Measurements from ENCODE around the gene CAT. TPM values are rescaled to one million over a fixed set of nuclear protein-coding genes. Genes with fewer than 3 reads are reported as not detected.

Gene CAT
- total RNA-seq, 4 donors from 2014 or later, result 429 to 486 (median 458) TPM

DNA sequence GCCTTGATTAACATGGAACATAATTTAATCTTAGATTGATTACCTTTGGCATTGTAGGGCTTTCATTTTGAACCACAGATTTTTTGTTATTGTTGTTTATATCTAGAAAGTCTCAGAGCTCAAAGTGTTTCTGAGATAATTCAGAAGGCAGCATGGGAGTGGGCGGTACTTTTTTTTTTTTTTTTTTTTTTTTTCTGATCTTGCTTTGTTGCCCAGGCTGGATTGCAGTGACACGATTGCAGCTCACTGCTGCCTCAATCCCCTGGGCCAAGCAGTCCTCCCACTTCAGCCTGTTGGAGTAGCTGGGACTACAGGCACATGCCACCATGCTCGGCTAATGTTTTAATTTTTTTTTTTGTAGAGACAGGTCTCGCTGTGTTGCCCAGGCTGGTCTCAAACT is 21.5 kb downstream of the CAT start:
- TF ChIP-seq CTCF (IDR thresholded peaks at IDR 0.05; ENCODE audit: low read depth), result no peak

DNA sequence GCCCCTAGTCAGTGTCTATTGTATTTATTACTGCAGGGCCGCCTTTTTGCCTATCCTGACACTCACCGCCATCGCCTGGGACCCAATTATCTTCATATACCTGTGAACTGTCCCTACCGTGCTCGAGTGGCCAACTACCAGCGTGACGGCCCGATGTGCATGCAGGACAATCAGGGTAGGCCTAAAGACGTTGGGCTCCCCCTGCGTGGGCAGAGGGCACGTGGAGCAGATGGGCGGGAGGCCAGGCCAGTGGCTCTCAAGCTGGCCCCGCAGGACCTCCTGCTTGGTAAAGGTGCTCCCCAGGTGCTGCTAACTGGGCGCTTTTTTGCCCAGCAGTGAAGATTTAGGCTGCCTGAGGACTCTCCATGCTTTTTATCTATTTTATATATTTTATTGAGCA is 22.5 kb downstream of the CAT start:
- no peak for TF ChIP-seq CTCF (IDR thresholded peaks at IDR 0.05; ENCODE audit: low read depth)

- TF ChIP-seq CTCF (IDR thresholded peaks at IDR 0.05; ENCODE audit: low read depth), result no peak
These were observed 25.9 kb downstream of the CAT start for GRCh38 chr11:34464591-34465051.

DNA sequence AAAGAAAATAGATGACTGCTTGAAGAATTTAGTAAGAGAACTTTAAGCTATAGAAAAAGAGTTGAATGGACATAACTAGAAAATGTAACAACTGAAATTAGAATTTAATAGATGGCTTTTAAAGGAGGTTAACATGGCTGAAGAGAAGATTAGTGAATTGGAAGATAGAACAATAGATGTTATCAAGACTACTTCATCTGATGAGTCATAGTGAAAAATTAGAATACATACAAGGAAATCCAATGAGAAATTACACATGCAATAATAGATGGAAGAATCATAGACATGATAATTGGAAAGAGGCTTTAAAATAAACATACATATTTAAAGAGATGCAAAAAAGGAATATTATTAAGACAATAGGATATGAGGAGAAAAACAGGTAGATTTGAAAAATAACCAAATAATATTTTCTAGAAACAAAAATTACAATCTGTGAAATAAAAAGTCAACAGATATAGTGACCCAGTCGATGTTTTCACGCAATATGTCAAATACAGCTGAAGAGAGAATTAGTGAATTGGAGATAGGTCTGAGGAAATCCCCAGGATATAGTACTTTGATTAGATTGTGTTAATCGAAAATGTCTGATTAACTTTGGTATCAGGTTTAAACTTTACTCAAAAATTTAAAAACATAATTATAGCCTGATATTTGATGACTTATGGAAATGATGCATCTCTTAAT is 28.2 kb downstream of the CAT start:
- TF ChIP-seq CTCF (IDR thresholded peaks at IDR 0.05; ENCODE audit: low read depth), result no peak

DNA sequence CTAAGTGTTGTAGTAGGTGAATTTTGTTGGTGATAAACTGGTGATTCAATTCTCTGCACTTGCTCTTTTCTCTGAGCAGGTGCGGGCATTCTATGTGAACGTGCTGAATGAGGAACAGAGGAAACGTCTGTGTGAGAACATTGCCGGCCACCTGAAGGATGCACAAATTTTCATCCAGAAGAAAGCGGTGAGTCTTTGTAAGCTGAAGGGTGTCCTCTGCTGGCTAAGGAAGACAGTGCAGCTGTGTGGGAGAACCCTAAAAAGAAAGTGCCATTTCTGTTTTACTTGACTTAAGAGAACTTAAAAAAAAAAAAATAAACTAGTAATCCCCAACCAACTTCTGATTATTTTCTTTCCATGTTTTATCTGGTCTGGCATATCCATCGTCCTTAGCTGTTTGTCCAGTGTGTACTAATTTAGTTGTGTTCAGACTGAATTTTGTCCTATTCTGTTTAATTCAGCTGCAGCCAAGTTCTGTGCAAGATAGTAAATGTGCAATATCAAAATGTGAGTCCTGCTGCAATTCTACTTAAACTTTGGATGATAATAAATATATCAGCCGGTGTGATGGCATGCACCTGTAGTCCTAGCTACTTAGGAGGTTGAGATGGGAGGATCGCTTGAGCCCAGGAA is 29.6 kb downstream of the CAT start:
- no peak for TF ChIP-seq CTCF (IDR thresholded peaks at IDR 0.05; ENCODE audit: low read depth)

GRCh38 chr11:34473603-34474169 is 35.0 kb downstream of the CAT start:
- no peak for TF ChIP-seq CTCF (IDR thresholded peaks at IDR 0.05; ENCODE audit: low read depth)

GRCh38 chr11:34475656-34476055 is 36.9 kb downstream of the CAT start:
- TF ChIP-seq CTCF (IDR thresholded peaks at IDR 0.05; ENCODE audit: low read depth), result no peak
